RWPE1 (cell line): ENCODE measurements around the gene CD34.
"Not testable (repeated sequence)": the region's sequence is repeated elsewhere in the genome, so short reads cannot be mapped to it uniquely, and the experiment has no call there.

ENCODE experiments used
- CTCF ChIA-PET: fragments of 350-600 bp; sonication (Branson Sonifier 250); formaldehyde crosslinking; extraction: SDS; loops from one replicate; lab custom pipeline; 2021; lab: Yijun Ruan, JAX
- POLR2A ChIA-PET: fragments of 400-600 bp; formaldehyde crosslinking; extraction: SDS; loops from one replicate; lab custom pipeline; 2020; ENCODE audit warnings: antibody characterized with exemption; ENCODE audit not compliant: low non-redundant PET; lab: Yijun Ruan, JAX
- DNase-seq: peaks from one replicate; pipeline ENCODE4 v3.0.0; 2012; ENCODE audit warnings: low spot score
- H3K27ac ChIP-seq: fragments of 450-650 bp; 2 replicates; pipeline ENCODE4 v1.5.1; 2017
- CTCF ChIP-seq: fragments of 450-650 bp; conservative IDR thresholded peaks from 2 replicates; pipeline ENCODE4 v1.5.1; 2017; ENCODE audit warnings: low read depth, mild to moderate bottlenecking

CD34 gene

GRCh38 chr1:207884266-207885029 is 26.5 kb downstream of the CD34 start:
- DNase-seq: no peak
- H3K27ac ChIP-seq: no peak overlapping the region
- ChIA-PET CTCF (interaction anchor here (0.7 to 2.7 kb wide), 14 partner anchors 9 to 368 kb away, joined by 3 to 30 read pairs (median 5); no protein-coding TSS in a partner anchor), POLR2A (no interaction called here)
- no peak for TF ChIP-seq CTCF

GRCh38 chr1:207883660-207884250 is 27.2 kb downstream of the CD34 start:
- POLR2A ChIA-PET: no interaction called here
- no peak overlapping the region for H3K27ac ChIP-seq

DNA sequence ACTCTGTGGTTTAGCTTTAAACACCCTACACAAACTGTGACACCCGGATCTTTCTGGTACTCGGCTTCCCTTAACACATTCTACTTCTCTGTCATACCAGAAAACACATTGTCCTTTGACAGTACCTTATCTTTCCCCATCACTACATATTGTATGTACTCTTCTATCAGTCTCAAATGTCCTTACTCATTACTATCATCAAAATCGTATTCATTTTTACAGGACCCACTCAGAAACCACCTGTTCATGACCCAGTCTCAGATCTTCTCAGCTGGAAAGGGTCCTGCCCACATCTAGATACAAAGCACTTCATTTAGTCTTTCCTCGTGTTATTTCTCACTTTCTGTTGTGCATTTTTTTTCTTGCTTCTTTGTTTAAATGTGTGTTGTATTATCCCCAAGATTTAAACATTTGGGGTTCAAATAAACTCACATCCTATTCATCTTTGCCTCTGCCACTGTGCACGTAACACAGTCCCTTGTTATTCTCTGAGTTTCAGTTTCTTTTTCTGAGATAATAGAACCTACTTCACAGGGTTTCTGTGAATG is 27.7 kb downstream of the CD34 start:
- DNase-seq: no peak
- no peak for TF ChIP-seq CTCF
- H3K27ac ChIP-seq: no peak overlapping the region
- ChIA-PET CTCF (interaction anchor here (0.7 to 2.7 kb wide), 2 partner anchors 37 to 81 kb away, joined by 4 to 30 read pairs; no protein-coding TSS in a partner anchor), POLR2A (no interaction called here)

More at GRCh38 chr1:207883660-207884250, 27.2 kb downstream of the CD34 start:
- CTCF ChIA-PET: interaction anchor here (1.2 to 2.7 kb wide), 3 partner anchors 15 to 98 kb away, joined by 3 to 30 read pairs (median 13); no protein-coding TSS in a partner anchor
- no peak for TF ChIP-seq CTCF
- no peak for DNase-seq

DNA sequence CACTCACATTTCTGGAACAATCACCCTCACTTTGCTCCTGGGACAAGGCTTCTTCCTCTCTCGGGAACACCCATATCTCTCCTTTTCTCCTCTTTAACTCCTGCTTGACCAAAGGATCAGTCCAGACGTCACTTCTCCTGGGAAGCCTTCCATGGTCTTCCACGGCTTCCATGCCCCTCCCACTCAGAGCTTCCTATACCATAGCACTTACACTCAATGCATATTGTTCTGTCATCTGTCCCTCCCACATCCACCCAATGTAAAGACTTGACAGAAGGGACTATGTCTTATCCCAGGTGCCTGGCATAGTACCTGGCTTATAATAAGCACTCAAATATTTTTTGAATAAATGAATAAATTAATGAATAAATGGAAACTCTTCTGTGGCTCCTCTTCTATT is 28.2 kb downstream of the CD34 start:
- POLR2A ChIA-PET: no interaction called here
- DNase-seq: no peak
- CTCF ChIA-PET: interaction anchor here (0.7 kb wide), 1 partner anchor 36 kb away, joined by 4 read pairs; no protein-coding TSS in a partner anchor
- TF ChIP-seq CTCF: no peak
- no peak overlapping the region for H3K27ac ChIP-seq

- POLR2A ChIA-PET: no interaction called here
- DNase-seq: no peak
- CTCF ChIA-PET: no interaction called here
- no peak overlapping the region for H3K27ac ChIP-seq
- no peak for TF ChIP-seq CTCF
These were observed 32.0 kb downstream of the CD34 start for GRCh38 chr1:207878939-207879338.

- CTCF ChIA-PET, POLR2A ChIA-PET: not testable (repeated sequence)
These were observed 33.0 kb downstream of the CD34 start for GRCh38 chr1:207877914-207878313.

More at GRCh38 chr1:207877914-207878313, 33.0 kb downstream of the CD34 start:
- not testable (repeated sequence) for DNase-seq, H3K27ac ChIP-seq
